Loucy (cell line): ENCODE data around the gene GPR17.

Experiments used
- EZH2phosphoT487 ChIP-seq: fragments of 200-600 bp; IDR thresholded peaks from 2 replicates; pipeline ENCODE4 v1.6.1; 2018; ENCODE audit warnings: antibody characterized with exemption, mild to moderate bottlenecking, moderate library complexity, borderline replicate concordance
- TF ChIP-seq, protein P1 (sequence below): fragments of 200-600 bp; sonication (generic); conservative IDR thresholded peaks from 2 replicates; pipeline ENCODE4 v1.5.1; 2014; ENCODE audit warnings: mild to moderate bottlenecking, antibody characterized with exemption, low read length

DNA sequence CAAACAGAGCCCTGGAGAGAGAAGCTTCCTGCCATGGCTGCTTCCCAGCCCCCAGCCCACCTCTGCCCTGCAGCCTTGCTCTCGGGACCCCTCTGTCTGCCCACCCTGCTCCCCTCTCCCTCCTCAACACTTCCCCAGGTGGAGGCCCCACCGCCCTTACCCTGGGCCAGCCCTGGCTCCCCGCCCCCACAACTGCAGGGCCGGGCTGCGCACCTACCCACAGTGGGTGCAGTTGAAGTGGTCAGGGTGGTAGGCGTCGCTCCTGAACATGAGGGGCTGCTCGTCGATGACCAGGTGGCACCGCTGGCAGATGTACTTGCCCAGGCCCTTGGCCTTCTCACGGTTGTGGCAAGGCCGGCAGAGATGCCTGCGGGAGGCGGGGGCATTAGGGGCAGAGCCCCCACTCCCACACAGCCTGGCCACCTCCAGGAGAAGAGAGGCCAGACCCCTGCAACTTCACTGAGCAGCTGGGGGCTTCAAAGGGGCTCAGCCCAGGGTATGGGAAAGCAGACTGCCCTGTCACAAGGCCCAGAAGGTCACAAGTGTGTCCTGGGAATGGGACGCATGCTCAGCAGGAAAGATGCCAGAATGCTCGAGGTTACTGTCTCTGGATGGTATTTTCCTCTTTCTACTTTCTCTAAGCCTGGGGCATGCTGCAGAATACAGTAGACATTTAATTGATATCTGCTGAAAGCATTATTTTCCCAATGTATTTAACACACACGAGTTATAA, 3.1 kb upstream of the GPR17 start:
- TF ChIP-seq, protein P1, sequence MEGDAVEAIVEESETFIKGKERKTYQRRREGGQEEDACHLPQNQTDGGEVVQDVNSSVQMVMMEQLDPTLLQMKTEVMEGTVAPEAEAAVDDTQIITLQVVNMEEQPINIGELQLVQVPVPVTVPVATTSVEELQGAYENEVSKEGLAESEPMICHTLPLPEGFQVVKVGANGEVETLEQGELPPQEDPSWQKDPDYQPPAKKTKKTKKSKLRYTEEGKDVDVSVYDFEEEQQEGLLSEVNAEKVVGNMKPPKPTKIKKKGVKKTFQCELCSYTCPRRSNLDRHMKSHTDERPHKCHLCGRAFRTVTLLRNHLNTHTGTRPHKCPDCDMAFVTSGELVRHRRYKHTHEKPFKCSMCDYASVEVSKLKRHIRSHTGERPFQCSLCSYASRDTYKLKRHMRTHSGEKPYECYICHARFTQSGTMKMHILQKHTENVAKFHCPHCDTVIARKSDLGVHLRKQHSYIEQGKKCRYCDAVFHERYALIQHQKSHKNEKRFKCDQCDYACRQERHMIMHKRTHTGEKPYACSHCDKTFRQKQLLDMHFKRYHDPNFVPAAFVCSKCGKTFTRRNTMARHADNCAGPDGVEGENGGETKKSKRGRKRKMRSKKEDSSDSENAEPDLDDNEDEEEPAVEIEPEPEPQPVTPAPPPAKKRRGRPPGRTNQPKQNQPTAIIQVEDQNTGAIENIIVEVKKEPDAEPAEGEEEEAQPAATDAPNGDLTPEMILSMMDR, result no peak
- no peak for TF ChIP-seq EZH2phosphoT487
